ENCODE data around the gene ADORA2A.

Gene ADORA2A

DNA sequence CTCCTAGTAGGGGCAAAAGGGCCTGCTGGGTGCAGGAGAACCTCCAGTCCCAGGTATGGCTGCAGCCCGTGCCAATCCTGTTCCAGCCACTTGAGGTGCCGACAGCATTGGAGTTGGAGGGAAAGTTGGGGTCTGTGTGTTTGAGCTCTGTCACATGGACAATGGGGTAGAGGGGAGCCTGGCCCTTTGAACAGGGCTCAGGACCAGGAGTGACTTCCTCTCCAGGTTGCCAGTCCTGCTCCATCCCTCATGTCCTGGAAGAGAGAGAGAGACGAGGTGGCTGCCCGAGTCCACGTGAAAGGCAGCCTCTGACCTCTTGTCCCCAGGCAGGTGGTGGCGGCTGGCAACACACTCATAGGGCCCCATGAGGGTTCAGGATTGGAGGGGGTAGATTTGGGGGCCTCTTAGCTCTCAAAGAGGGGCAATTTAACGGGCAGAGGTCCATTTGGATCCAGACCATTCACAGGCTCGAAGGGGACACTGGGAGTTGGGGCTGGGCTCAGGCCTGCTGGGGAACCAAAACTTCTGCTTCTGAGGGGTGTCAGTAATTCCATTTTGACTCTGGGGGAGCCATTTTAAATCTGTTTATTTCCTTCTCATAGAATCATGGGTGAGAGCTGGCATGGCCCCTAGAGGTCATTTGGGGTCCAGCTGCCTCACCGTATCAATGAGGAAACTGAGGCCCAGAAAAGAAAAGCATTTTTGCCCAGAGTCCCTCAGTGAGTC lies 4.1 kb downstream of the ADORA2A start:
- no peak for DNase-seq (ENCODE audit: low read depth in 1 of 2, low spot score in 1 of 2)

DNA sequence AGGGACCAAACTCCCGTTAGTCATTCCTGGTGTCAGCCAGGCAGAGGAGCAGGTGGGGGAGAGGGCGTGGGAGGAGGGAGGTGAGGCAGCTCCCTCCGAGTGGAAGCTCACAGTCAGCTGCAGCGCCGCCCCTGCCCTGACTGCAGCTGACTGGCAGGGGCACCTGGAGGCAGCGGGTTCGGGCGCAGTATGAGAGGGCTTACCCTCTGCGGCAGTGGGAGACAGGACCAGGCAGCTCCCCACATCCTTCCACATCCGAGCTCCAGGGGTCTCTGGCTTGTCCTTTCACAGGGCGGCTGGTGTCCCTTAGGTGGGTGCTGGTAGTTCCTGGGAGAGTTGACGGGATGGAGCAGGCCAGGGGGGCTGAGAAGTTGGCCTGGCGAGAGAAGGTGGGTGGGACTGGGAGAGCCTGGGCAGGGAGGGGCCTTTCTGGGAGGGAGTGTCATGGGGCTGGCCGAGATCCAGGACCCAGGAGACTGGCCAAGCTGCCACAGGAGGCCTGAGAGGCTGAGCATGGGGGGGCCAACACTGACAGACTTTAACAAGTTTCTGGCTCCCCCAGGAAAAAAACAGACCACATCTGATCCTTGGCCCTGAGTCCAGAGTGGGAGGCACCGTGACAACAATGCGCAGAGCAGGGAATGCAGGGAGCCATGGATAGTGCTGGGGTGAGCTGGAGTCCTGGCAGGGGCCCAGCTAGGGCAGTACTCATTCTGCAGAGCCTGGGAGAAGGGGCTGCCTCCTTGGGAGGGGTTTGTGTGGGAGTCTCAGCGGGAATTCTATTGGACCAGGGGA lies 4.9 kb downstream of the ADORA2A start:
- no peak for DNase-seq (ENCODE audit: low read depth in 1 of 2, low spot score in 1 of 2)

DNA sequence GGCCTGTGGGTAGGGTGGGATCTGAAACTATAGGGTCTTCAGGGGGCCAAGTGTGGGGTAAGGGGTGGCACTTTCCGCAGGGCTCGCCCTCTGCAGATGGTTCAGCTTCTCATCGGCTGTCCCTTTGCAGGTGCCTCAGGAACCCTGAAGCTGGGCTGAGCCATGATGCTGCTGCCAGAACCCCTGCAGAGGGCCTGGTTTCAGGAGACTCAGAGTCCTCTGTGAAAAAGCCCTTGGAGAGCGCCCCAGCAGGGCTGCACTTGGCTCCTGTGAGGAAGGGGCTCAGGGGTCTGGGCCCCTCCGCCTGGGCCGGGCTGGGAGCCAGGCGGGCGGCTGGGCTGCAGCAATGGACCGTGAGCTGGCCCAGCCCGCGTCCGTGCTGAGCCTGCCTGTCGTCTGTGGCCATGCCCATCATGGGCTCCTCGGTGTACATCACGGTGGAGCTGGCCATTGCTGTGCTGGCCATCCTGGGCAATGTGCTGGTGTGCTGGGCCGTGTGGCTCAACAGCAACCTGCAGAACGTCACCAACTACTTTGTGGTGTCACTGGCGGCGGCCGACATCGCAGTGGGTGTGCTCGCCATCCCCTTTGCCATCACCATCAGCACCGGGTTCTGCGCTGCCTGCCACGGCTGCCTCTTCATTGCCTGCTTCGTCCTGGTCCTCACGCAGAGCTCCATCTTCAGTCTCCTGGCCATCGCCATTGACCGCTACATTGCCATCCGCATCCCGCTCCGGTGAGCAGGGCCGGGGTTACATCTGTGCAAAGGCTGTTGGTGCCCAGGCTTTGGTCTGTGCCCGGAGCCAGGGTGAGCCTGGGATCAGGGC lies 5.8 kb downstream of the ADORA2A start:
- DNase-seq (ENCODE audit: low read depth in 1 of 2, low spot score in 1 of 2) = no peak

DNA sequence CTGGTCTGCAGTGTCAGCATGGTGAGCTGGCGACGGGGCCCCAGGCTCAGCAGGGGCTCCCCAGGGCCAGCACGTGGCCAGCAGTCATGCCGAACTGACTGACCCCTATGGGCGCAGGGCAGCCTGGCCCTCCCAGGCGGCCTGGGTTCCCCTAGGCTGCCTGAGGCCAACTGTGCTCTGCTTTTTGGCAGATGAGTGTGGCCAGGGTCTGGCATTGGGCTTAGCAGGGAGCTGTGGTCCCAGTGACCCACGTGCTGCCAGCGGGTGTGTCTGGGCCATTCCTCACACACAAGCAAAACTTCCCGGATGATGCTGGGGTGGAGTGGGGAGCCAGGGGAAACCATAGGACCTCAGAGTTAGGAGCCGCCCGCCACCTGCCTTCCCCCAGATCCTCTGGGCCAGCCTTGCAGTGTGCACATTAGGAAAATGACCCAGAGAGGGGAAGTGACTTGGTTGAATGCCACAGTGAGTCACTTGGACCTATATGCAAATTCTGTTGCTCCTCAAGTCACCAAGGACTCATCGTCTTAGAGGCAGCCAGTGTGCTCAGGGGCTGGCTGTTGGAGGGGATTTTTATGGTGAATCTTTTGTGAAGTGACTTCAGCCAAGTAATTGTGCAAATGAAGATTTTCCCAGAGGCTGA lies 6.5 kb downstream of the ADORA2A start:
- no peak for DNase-seq (ENCODE audit: low read depth in 1 of 2, low spot score in 1 of 2)

DNA sequence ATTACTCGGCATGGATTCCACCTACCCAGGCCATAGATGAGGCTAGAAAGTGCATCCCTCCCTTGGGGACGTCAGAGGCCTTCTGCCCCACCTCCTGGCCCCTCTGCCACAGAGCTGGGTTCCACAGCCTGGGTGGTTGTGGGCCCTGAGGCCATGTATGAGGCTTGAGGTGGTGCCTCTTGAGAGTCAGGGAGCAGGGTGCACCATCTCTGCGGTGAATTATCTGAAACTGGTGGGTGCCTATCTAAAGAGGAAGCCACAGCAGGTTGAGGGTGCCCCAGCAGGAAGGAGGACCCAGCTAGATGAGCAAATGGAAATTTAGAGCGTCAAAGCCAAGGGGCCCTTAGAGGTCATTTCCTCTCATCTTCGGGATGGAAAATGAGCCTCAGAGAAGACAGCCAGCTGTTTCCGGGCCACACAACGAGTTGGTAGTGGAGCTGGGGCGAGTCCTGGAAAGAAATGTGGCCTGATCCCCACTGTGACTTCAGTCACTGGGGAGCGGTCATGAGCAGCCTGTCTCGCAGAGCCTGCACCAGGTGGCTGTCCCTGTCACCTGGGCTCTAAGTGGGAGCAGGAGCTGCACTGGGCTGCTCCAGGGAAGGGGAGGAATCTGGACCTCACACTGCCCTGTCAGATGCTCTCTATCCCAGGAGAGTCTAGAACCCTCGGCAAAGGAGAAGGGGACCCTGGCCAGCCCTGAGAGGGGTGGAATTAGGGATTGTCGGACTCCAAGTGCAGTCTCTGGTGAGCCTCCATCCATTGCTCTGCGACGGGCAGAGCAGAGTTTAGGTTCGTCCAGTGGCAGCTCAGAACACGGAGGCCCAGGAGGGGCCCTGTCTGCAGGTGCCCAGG lies 7.3 kb downstream of the ADORA2A start:
- peak in 1 of 2 donors; percentile 55 for DNase-seq (ENCODE audit: low read depth in 1 of 2, low spot score in 1 of 2)

DNA sequence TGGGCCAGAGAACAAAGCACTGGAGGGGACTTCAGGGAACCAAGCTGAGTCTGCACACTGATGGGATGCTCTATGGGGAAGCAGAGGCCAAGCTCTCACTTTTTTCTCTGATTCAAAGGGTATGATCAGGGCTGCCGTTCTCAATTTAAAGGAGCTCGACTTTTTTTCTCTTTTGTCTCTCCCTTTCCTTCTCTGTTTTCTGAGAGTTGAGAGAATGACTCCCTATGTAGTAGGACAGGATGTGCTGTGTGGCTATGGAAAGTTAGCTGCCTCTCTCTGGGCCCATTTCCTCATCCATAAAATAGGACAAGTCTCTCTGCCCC lies 7.9 kb downstream of the ADORA2A start:
- DNase-seq (ENCODE audit: low read depth in 1 of 2, low spot score in 1 of 2) = no peak

DNA sequence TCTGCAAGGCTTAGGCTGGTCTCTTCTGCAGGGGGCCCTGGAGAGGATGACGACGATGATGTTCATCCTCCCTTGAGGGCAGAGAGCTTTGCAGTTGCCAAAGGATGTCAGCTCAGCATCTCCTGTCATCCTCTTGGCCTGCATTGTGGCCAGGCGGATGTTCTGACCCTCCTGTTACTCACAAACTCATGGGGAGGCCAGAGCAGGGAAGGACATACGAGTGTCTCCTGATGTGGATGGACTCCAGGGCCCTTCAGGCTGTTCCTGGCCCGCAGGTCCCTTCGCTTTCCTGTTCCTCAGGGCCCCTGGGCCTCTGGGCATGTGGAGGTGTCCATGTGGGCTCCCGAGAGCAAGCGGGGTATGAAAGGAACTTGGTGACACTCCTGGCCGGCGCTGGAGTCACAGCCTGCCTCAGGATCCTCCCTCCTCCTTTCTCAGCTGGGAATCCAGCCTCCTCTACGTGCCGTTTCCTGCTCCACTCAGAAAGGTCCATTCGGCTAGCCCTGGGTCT lies 8.5 kb downstream of the ADORA2A start:
- DNase-seq (ENCODE audit: low read depth in 1 of 2, low spot score in 1 of 2) = no peak

DNA sequence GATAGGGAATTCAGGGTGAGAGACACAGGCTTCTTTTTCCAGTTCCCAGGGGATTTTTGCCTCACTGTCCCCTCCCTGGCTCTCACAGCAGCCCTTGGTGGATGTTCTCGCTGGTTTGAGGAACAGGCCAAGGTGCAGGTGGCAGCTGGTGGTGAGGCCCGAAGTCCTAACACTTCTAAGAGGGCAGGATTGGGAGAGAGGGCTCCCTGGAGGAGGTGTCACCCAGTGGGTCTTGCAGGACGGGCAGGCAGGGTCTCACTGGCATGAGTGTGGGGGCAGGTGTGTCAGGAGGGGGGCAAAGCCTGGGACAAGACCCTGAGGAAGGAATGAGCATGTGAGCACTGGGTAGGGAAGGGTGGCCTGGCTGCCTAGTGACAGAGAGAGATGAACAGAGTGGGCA lies 9.2 kb downstream of the ADORA2A start:
- DNase-seq (ENCODE audit: low read depth in 1 of 2, low spot score in 1 of 2) = no peak

DNA sequence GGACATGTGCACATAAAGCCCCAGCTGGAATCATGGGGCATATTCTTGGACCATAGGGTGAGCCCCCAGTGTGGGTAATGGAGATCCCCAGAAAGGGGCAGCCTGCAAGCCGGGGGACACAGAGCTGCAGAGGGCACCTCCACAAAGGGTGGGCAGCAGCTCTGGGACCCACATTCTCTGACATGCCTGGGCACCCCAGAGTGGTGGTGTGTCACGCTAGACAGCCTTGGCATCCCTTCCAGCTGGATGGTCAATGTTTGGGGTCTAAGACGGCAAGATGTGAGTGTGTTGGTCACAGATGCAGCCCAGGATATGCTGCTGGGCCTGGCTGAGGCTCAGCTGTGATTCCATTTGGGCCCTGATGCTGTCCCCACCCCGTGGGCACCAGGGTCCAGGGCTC lies 9.7 kb downstream of the ADORA2A start:
- no peak for DNase-seq (ENCODE audit: low read depth in 1 of 2, low spot score in 1 of 2)

DNA sequence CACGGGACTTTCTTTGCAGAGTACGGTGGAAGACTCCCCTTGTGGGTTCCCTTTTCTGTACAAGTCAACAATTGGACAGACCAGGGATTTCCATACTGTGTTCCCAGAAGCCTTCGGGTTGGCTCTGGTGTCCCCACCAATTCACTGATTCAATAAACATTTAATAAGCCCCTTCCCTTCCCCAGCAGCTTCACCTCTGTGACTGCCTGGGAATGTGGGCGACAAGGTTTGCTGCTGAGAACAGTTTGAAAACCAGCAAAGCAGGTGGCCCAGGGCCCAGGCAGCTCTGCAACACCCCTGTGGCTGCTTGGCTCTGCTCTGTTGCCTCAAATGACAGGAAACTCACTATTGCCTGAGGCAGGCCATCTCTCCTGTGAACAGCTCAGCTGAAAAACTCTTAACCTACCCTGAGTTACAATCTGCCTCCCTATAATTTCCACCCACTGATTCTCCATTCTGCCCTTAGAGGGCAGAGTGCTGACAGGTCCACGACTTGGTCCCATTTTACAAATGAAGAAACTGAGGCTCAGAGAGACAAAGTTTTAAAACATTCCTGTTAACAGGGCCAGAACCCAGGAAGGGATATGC lies 10.4 kb downstream of the ADORA2A start:
- DNase-seq (ENCODE audit: low read depth in 1 of 2, low spot score in 1 of 2) = no peak

DNA sequence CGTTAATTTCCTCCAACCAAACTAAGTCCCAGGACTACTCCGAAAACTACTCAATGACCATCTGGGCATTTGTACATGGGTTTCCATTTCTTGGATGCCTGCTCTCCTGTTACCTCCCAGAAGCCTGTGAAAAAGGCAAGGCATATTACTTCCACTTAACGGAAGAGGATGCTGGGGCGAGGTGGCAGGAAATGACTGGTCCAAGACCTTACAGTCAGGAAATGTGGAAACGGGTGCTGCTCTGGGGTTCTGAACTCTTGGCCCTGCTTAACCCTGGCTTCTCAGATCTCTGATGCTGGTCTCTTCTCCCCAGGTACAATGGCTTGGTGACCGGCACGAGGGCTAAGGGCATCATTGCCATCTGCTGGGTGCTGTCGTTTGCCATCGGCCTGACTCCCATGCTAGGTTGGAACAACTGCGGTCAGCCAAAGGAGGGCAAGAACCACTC lies 12.9 kb downstream of the ADORA2A start:
- no peak for DNase-seq (ENCODE audit: low read depth in 1 of 2, low spot score in 1 of 2)

DNA sequence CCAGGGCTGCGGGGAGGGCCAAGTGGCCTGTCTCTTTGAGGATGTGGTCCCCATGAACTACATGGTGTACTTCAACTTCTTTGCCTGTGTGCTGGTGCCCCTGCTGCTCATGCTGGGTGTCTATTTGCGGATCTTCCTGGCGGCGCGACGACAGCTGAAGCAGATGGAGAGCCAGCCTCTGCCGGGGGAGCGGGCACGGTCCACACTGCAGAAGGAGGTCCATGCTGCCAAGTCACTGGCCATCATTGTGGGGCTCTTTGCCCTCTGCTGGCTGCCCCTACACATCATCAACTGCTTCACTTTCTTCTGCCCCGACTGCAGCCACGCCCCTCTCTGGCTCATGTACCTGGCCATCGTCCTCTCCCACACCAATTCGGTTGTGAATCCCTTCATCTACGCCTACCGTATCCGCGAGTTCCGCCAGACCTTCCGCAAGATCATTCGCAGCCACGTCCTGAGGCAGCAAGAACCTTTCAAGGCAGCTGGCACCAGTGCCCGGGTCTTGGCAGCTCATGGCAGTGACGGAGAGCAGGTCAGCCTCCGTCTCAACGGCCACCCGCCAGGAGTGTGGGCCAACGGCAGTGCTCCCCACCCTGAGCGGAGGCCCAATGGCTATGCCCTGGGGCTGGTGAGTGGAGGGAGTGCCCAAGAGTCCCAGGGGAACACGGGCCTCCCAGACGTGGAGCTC lies 13.5 kb downstream of the ADORA2A start:
- no peak for DNase-seq (ENCODE audit: low read depth in 1 of 2, low spot score in 1 of 2)

DNA sequence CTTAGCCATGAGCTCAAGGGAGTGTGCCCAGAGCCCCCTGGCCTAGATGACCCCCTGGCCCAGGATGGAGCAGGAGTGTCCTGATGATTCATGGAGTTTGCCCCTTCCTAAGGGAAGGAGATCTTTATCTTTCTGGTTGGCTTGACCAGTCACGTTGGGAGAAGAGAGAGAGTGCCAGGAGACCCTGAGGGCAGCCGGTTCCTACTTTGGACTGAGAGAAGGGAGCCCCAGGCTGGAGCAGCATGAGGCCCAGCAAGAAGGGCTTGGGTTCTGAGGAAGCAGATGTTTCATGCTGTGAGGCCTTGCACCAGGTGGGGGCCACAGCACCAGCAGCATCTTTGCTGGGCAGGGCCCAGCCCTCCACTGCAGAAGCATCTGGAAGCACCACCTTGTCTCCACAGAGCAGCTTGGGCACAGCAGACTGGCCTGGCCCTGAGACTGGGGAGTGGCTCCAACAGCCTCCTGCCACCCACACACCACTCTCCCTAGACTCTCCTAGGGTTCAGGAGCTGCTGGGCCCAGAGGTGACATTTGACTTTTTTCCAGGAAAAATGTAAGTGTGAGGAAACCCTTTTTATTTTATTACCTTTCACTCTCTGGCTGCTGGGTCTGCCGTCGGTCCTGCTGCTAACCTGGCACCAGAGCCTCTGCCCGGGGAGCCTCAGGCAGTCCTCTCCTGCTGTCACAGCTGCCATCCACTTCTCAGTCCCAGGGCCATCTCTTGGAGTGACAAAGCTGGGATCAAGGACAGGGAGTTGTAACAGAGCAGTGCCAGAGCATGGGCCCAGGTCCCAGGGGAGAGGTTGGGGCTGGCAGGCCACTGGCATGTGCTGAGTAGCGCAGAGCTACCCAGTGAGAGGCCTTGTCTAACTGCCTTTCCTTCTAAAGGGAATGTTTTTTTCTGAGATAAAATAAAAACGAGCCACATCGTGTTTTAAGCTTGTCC lies 14.3 kb downstream of the ADORA2A start:
- DNase-seq (ENCODE audit: low read depth in 1 of 2, low spot score in 1 of 2) = no peak

DNA sequence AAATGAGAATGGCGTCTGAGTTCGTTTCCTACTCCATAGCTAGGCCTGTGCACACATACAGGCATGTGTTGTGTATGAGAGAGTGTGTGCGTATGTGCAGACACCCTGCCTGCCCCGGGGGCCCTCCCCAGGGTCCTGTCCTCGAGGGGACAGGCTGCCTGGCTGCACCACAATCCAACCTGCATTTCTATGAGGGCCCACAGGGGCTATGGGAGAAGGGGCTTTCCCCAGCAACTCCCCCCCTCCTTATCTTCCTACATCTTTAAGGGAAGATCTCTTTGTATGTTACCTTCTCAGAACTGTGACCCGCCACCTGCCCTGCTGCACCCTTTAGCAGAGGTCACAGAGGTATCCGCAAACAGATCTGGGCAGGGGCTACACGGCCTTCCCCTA lies 14.9 kb downstream of the ADORA2A start:
- no peak for DNase-seq (ENCODE audit: low read depth in 1 of 2, low spot score in 1 of 2)

DNA sequence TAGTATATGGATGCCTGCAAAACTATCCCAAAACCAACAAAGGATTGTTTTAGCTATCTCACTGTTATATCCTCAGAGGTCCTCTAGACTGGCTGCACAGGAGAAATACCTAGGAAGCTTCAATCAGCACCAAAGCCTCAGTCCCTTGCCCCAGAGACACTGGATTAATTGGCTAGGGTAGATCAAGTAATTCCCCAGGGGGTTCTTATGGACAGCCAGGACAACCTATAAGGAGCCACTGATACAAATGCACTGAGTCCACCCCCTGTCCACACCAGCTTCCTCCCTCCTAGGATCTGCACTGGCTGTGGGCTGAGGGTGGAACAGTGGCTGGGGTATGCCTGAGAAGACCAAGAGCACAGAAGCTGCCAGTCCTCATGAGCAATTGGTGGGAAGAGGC lies 16.3 kb downstream of the ADORA2A start:
- DNase-seq (ENCODE audit: low read depth in 1 of 2, low spot score in 1 of 2) = no peak

DNA sequence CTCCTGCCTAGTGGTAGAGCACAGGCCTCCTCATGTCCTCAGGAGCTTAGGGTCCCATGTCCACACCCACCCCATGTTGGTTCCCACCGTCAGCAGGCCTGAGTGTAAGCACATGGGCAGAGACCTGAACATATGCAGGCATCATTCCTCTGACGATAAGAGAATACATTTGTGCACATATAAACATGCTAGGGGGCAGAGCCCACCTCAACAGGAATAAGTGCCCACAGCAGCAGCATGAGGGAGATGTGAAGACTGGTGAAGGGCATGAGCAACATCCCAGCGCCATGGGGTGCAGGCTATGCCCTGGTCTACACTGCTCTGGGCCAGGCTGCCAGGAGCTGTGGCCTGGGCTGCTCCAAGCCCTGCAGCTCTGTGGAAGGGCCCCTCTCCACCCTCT lies 16.9 kb downstream of the ADORA2A start:
- DNase-seq (ENCODE audit: low read depth in 1 of 2, low spot score in 1 of 2) = no peak

DNA sequence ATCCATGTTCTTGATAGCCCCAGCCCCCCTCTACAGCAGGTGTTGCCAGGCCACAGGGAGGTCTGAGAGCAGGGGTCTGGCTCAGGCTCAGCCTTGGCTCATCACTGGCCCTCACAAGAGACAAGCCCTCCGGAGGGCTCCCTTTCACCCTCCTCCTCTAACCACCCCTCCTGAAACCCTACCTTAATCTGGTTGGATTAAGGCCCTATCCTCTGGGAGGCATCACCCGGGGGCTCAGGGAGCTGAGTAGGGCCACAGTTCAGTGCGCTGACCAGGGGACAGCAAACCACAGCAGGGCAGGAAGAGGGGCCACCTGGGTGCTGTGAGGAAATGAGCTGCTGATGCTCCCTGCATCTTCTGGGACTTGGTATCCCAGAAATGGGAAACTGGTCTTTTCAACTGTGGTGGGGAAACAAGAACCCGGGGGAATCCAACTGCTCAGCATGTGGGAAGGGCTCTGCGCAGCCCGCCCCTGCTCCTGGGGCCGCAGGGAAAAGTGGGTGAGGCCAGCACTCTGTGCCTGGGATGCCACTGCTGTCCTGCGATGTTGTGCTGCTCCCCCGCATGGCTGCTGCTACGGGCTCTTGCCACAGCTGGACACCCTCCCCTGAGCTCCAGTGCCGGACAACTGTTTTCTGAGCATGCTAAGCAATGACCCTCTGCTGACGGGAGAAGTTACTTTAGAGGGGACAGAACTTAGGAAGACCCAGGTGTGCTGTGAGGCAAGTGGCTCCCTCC lies 17.5 kb downstream of the ADORA2A start:
- DNase-seq (ENCODE audit: low read depth in 1 of 2, low spot score in 1 of 2) = no peak
